ENCODE results near the gene TSPEAR.

TSPEAR gene

DNA sequence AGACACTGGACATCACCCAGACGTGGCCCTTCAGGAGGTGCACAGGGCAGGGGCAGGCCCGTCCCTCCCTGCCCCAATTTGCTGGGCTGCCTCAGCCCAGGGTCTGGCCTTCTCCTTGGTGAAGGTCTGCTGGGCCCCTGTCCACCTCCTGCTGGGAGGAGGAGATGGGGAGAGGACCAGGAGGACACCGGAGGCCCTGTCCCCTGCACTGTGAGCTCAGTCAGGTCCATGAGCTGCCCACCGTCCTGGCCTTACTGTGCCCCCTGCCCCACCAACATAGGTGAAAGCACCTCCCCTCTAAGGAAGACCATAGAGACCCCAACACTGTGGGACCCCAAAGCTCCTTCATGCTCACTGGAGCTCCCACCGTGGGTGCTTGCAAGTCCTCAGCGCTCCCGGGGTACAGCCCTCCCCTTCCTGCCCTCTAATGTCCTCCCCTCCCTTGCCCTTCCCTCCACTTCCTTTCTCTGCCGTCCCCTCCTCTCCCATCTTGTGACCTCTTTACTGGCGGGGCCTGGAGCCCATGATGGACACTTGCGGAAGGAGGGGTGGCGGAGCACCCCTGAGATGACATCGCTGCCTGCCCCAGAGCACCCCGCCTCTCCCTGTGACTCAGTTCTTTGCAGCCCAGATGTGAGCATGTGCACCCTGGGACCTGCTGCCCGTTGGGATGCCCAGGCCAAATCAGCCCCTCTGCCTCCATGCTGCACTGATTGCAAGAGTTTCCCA is 251.5 kb downstream of the TSPEAR start:
- DNase-seq: no peak

DNA sequence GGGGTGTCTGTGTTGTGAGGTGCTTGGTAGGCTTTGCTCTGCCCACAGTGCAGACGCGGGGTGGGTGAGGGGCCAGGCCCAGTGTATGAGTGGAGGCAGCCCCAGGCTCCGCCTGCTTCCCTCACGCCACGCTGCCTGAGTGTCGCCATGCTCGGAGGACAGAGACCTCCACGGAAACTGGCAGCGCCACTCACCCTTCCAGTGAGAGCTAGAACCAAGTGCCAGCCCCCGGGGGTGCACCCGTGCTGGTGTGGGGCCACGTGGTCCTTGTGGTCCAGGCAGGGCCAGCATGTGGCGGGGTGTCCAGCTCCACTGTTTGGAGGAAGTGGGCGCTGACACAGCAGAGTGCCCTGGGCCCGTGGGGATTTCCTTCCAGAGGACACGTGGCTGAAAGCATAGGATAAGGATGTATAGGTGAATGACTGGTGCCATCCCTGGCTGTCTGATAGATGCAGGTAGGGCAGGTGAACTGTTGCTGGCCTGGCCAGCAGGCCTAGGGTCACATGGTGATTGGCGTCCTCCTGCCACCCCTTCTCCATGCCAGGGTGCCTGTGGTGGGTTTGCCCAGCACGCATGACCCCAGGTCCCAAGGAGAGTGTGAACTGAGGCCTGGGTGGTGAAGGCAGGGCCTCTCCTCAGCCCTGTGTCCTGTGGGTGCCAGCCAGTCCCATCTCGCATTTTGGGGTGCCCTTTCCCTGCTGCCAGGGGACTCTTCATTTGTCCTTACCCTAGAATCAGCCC is 252.2 kb downstream of the TSPEAR start:
- DNase-seq: no peak

DNA sequence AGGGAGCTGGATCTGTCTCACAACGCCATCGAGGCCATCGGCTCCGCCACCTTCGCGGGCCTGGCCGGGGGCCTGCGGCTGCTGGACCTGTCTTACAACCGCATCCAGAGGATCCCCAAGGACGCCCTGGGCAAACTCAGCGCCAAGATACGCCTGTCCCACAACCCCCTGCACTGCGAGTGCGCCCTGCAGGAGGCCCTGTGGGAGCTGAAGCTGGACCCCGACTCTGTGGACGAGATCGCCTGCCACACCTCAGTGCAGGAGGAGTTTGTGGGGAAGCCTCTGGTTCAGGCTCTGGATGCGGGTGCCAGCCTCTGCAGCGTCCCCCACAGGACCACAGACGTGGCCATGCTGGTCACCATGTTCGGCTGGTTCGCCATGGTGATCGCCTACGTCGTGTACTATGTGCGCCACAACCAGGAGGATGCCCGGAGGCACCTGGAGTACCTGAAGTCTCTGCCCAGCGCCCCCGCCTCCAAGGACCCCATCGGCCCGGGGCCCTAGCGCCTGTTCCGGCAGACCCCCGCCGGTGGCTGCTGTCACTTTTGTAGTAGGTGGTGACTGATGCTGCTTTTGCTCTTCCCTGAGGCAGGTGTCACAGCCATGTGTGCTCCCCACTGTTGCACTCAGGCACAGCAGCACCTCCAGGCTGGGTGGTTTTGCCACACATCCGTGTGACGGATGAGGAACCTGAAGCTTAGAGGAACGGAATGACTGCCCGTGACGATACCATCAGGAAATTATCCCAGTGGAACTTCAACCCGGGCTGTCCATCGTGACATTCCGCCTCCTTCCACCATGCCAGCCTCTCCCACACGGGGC is 254.2 kb downstream of the TSPEAR start:
- DNase-seq: no peak

DNA sequence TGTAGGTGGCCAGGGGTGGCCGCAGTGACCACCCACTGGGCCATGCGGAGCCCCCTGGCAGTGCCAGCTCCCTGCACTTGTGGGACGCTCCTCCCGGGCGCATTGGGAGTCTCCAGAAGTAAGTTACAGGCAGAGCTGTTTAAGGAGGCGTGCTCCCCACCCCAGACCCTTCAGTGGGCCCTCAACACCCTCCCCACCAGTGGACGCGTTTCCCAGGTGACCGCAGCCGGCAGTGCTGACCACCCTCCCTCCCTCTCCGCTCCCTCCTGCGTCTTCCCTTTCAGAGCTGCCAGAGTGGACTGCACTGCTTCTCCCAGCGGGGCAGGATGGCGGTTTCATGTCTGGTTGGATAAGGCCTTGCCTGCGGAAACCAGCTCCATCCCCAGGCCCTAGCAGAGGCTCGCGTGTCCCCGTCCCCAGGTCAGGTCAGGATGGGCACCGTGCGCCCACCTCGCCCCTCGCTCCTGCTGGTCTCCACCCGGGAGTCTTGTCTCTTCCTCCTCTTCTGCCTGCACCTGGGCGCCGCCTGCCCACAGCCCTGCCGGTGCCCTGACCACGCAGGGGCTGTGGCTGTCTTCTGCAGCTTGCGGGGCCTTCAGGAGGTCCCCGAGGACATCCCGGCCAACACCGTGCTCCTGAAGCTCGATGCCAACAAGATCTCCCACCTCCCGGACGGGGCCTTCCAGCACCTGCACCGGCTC is 255.0 kb downstream of the TSPEAR start:
- no peak for DNase-seq

DNA sequence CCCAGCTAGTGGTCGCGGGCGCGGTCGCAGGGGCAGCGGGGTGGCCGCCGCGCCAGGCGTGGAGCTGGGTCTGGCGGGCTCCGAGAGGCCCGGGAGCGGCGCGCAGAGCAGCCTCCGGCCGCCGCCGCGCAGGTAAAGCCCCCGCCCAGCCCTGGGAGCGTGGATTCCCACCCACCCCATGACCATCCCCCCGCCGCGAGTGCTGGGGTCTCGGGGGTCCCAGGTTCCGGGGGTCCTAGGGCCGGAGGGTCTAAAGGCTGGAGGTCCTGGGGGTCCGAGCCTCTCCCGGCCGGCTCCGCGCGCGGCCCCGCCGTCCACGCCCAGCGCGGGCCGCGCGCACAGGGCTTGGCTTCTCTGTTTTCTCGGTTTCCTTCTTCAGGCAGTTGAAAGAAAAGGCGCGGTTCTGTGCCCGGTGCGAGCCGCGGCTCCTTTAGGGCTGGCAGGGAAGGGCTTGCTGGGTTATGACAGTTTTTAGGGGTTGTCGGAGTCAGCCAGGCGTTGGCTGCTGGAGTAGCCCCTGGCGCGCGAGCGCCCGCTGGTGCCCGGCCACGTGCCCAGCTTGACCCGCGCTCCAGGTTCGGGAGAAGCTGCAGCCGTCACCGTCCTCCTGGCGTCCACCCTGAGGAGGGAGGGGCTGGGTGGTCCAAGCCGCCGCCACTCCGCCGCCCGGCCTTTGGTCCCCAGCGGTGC is 255.7 kb downstream of the TSPEAR start:
- DNase-seq: no peak

DNA sequence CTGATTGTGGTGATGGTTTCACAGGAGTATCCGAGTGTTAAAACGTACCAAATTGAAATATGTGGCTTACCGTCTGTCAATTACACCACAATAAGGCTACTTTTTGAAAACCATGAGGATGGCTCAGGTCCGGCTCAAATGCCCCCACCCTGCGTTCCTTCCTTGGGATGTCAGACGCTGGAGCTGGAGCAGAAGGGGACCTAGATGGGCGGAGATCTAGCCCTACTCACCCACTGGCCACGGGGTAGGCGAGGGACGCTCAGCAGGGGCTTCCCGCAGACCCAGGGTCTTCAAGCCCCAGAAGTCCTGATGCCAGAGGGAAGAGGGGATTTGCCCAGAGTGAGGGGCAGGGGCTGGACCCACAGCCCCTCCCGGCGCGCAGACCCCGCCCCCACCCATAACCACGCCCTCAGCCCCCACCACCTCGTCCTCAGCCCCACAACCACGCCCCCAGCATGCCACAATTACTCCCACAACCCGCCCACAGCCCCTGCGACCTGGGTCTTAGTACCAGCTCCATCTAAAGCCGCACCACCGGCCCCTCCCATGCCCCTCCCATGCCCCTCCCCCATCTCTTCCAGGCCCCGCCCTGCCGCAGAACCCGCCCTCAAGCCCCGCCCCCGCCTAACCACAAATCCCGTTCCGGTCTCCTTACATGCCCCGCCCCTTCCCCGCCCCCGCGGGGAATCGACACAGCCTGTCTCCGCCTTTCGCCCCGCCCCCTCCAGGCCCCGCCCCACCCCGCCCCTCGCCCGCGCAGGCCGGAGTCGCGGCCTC is 256.4 kb downstream of the TSPEAR start, which contains the start of gene LRRC3:
LRRC3 (plus strand) TSS at position 764 of the 777 bp plus-strand sequence. CDS start 1,135 bp downstream, outside the sequence.
- no peak for DNase-seq

DNA sequence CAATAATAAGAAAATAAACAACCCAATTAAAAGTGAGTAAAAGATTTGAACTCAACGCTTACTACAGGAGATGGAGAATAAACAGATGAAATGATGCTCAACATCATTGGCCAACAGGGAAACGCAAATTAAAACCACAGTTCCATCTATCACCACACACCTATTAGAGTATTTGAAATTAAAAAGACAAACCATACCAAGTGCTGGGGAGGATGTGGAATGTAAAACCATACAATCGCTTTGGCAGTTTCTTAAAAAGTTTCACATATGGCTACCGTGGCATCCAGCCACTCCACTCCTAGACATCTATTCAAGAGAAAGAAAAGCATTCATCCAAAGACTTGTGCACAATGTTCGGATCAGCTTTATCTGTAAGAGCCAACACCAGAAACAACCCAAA is 257.3 kb downstream of the TSPEAR start:
- DNase-seq: no peak

DNA sequence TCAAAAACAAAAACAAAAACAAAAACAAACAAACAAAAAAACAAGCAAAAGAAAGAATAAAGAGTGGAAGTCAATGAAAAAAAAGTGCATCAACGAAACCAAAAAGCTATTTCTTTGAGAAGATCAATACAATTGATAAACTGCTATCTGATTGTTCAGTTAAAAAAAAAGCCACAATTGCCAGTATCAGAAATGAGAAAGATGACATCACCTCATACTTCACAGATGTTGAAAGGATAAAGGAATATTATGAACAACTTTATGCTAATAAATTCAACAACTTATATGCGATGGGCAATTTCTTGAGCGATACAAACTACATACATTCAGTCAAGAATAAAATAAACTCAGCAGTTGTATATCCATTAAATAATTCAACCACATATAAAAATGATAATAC is 258.3 kb downstream of the TSPEAR start:
- no peak for DNase-seq

DNA sequence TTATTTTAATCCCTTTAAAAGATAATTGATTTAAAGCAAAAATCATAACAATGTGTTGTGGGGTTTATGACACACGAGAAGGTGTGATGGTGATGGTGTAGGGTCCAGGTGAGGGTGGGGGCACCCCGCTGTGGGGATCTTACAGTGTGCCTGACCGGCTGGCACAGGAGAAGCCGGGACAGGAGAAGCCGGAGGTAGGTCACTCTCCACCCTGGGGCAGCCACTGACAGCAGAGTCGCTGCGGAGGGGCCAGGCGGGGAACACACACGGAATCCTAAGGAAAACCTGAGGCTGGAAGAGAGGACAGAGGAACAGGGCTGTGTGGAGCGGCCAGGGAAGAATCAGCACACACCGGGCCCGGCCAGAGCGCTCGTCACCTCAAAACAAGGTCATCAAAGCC is 260.4 kb downstream of the TSPEAR start:
- DNase-seq: no peak

DNA sequence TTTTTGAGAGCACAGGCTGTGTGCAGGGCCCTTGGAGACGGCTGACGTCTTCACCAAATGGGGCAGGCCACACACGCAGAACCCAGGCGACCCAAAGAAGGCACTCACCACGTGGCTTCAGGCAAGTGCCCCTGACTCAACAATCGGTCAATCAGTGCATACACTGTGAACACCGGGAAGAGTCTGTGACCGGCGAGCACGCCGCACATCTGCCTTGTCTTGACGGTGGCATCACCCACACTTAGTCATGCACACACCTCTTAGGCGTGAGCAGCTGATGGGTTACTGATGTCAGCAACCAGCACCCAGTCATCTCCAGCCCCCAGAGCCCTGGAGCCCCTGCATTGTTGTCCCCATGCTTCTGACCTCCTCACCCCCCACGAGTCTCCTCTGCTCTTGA is 261.0 kb downstream of the TSPEAR start:
- DNase-seq: no peak

DNA sequence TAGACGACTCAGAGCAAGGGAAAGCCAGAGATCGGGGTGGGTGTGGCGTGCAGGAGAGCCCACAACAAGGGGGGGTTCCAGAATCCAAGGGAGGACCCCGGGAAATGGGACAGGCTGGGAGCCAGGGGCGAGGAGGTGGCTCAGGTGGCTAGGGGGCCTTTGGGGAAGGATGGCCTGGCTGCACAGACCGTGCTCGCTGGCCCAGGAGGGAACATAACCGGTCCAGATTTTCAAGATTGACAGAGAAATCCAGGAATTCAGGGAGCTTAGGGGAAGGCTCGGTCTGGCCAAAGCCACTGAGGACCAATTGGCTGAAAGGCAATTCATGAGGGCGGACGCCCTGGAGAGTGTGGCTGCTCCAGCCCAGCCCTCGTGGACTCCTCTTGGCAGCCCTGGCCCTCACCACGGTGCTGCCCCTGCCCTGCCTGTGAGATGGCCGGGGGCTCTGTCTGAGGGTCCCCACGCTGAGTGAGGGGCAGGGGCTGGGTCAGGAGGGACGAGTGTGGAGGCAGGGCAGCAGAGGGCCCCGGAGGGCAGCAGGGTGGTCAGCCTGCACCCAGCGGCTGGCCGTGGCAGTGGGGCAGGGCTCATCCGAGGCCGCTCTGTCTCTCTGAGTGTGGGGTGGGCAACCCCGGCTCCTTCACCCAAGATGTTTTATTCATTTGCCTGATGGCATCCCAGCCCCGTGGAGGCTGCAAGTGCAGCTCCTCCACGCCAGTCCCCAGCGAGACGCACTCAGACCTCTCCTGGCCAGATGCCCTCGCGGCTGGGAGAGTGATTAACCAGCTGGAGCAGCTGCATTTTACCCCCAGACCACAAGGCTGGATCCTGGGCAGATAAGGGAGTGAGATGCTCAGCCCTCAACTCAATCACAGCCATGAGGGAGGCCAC is 261.7 kb downstream of the TSPEAR start:
- no peak for DNase-seq

DNA sequence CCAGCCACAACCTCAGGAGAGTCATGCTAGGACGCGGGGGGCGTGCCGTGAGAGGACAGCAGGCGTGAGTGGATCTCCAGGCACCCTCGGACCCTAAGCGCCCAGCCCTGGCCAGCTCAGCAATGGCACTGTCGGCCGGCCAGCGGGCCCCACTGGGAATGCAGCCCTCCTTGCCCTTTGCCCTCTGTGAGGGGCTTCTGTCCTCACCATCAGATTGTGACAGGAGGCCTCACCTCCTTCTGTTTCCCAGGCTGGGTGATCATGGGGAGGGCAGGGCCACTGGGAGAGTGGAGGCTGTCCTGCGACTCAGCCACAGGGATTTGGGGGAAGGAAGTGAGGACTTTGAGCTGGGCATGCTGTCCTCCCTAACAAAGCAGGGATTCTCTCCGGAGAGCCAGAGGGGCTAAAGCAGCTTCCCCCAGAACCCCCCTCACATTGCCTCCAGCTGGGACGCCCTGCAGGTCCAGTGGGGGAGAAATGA is 262.7 kb downstream of the TSPEAR start:
- no peak for DNase-seq

All from C1 segment of cervical spinal cord (tissue), 14 donors.